GM18951 (cell line): ENCODE results near the gene GANC.
"Not testable (repeated sequence)": the region's sequence is repeated elsewhere in the genome, so short reads cannot be mapped to it uniquely, and the experiment has no call there.

Experiments used
- POLR2A ChIP-seq: IDR thresholded peaks from 4 replicates; pipeline ENCODE4 v1.6.1; 2011; ENCODE audit warnings: mild to moderate bottlenecking; ENCODE audit not compliant: insufficient read length, insufficient read depth; ENCODE audit errors: extremely low read depth
- in situ Hi-C: fragments of 300-500 bp; cut with MboI; formaldehyde crosslinking; loops from one replicate; pipeline ENCODE4 v1.12.0; 2022; ENCODE audit warnings: low sequenced_read_pairs, mixed read lengths, inconsistent platforms; ENCODE audit not compliant: unreplicated experiment

The GANC gene

GRCh38 chr15:42306681-42307080 is 33.7 kb downstream of the GANC start:
- in situ Hi-C loops = no loop called here
- no peak for TF ChIP-seq POLR2A

DNA sequence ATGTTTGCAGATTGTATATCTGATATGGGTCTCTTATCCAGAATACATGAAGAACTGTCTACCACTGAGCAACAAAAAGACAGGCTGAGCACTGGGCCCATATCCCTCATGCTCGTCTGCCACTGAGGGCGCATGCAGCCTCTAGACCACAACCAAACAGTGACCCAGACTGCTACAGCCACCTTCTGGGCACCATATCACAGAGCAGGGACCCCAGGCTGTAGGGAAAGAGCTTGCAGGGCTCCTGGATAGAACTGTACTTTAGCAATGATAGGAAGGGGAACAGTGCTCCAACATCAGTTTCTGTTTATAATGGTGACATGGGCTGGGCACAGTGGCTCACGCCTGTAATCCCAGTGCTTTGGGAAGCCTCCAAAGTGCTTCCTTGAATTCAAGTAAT is 40.5 kb downstream of the GANC start:
- no peak for TF ChIP-seq POLR2A
- in situ Hi-C loops = no loop called here

DNA sequence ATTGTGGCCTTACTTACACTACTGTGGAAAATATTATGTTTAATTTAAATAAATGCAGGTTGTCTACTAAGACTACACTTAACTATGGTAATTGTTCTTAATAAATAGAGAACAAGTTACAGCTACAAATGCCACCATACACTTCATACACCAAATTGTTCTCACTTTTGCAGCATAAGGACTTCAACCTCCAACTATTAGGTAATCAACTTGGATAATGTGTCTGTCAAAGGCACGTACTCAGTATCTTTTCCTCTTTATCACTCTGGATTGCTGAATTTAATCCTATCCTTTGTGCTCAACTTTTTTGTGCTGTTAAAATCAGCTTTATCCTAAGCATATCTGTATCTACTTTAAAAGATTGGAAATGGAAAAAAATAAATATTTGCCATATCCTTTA is 41.8 kb downstream of the GANC start:
- in situ Hi-C loops = no loop called here

GRCh38 chr15:42315521-42315920 is 42.5 kb downstream of the GANC start:
- in situ Hi-C loops = no loop called here
- TF ChIP-seq POLR2A = no peak

More for the DNA sequence above, 41.8 kb downstream of the GANC start:
- TF ChIP-seq POLR2A = no peak

DNA sequence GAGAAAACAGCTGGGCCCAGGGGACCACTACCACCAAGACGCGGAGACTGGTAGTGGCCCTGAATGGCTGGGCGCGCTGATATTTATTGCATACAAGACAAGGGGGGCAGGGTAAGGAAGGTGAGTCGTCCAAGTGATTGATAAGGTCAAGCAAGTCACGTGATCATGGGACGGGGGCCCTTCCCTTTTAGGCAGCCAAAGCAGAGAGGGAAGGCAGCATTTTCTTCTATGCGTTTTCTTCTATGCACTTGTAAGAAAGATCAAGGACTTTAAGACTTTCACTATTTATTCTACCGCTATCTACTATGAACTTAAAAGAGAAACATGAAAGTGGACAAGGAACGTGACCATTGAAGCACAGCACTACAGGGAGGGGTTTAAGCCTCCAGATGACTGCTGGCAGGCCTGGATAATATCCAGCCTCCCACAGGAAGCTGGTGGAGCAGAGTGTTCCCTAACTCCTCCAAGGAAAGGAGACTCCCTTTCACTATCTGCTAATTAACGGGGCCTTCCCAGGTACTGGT is 43.3 kb downstream of the GANC start:
- in situ Hi-C loops = not testable (repeated sequence)

DNA sequence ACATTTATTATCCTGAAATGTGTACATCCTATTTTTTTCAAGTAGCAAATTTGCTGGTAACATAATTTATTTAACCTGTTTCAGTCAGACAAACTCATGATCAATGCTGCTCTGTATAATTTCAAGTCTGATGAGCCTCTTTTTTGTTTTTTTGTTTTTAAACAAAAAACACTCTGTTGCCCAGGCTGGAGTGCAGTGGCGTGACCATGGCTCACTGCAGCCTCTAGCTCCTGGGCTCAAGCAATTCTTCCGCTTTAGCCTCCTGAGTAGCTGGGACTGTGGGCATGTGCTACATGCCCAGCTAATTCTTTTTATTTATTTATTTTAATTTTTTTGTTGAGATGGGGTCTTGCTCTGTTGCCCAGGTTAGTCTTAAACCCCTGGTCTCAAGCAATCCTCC is 46.2 kb downstream of the GANC start:
- in situ Hi-C loops = no loop called here
- no peak for TF ChIP-seq POLR2A

DNA sequence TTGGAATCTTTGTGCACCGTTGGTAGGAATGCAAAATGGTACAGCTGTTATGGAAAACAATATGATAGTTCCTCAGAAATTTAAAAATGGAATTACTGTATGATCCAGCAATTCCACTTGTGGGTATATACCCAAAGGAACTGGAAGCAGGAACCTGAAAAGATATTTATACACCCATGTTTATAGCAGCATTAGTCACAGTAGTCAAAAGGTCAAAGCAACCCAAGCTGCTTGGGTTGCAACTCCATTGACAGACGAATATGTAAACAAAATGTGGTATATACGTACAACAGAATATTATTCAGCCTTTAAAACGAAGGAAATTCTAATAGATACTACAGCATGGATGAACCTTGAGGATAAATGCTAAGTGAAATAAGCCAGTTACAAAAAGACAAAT is 51.3 kb downstream of the GANC start:
- no peak for TF ChIP-seq POLR2A
- in situ Hi-C loops = no loop called here

GRCh38 chr15:42329161-42329560 is 56.2 kb downstream of the GANC start:
- no peak for TF ChIP-seq POLR2A
- in situ Hi-C loops = no loop called here

GRCh38 chr15:42329992-42330391 is 57.0 kb downstream of the GANC start:
- in situ Hi-C loops = no loop called here
- no peak for TF ChIP-seq POLR2A

DNA sequence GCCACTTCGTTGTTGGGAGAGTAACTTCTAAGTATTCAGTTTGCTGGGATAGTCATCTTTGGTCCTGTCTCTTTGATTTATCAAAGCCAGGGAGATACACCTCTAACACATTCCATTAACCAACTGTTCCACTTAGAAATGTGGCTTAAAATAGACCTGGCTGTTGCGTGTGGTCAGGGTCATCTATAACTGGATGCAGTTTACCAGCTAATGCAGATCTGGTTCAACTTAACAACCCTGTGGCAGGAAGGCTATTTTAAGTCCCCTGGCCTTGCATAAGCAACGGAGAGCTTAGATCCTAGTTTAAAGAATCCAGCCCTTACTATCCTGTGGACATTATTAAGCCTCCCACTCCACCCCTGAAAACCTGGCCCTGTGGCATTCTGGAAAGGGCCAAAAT is 58.2 kb downstream of the GANC start:
- in situ Hi-C loops = no loop called here
- no peak for TF ChIP-seq POLR2A

GRCh38 chr15:42332331-42332730 is 59.3 kb downstream of the GANC start:
- in situ Hi-C loops = no loop called here
- no peak for TF ChIP-seq POLR2A

- in situ Hi-C loops = no loop called here
Observed at GRCh38 chr15:42335074-42335473, 62.1 kb downstream of the GANC start.

GRCh38 chr15:42336650-42337049 is 63.6 kb downstream of the GANC start:
- in situ Hi-C loops = not testable (repeated sequence)

More at GRCh38 chr15:42335074-42335473, 62.1 kb downstream of the GANC start:
- no peak for TF ChIP-seq POLR2A

GRCh38 chr15:42337104-42337503 is 64.1 kb downstream of the GANC start:
- in situ Hi-C loops = not testable (repeated sequence)

DNA sequence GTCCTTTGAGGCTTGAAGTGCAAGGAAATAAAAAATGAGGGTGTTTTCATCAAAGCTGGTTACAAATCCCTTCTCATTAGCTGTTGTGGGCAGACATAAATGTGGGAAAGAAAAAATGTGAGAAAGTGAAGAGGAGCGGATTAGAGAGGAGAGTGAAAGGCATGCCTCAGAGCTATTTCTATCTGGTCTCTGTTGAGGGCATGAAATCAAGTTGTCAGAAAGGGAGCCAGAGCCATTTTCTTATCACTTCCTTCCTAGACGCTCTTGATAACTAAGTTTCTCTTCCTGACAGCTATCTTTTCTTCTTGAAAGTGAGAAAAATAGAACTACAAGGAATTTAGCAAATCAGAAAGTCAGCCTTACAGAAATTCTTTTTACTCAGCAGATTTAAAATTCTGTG is 65.5 kb downstream of the GANC start:
- in situ Hi-C loops = no loop called here
- no peak for TF ChIP-seq POLR2A
